ENCODE measurements around the gene ST6GALNAC6.
A peak's percentile ranks its signal among the peaks of the same experiment; 100 is the strongest.
"Not testable (repeated sequence)": the region's sequence is repeated elsewhere in the genome, so short reads cannot be mapped to it uniquely, and the experiment has no call there.

The ST6GALNAC6 gene

GRCh38 chr9:127870887-127871286 is 28.5 kb downstream of the ST6GALNAC6 start:
- no peak for DNase-seq

- DNase-seq = not testable (repeated sequence)
Observed at GRCh38 chr9:127870153-127870491, 29.3 kb downstream of the ST6GALNAC6 start.

- DNase-seq = peak; percentile 89
Observed at GRCh38 chr9:127869310-127870152, 29.9 kb downstream of the ST6GALNAC6 start.

- no peak for DNase-seq
Observed at GRCh38 chr9:127868278-127868902, 31.0 kb downstream of the ST6GALNAC6 start.

- DNase-seq = no peak
Observed at GRCh38 chr9:127867356-127868277, 31.8 kb downstream of the ST6GALNAC6 start.

GRCh38 chr9:127866535-127866934 is 32.9 kb downstream of the ST6GALNAC6 start:
- DNase-seq = no peak

- peak; percentile 57 for DNase-seq
Observed at GRCh38 chr9:127865645-127866464, 33.5 kb downstream of the ST6GALNAC6 start.

- DNase-seq = no peak
Observed at GRCh38 chr9:127863191-127863621, 36.2 kb downstream of the ST6GALNAC6 start.

- peak; percentile 24 for DNase-seq
Observed at GRCh38 chr9:127862075-127863011, 37.1 kb downstream of the ST6GALNAC6 start.

GRCh38 chr9:127860779-127861178 is 38.6 kb downstream of the ST6GALNAC6 start:
- DNase-seq = no peak

- no peak for DNase-seq
Observed at GRCh38 chr9:127860260-127860659, 39.1 kb downstream of the ST6GALNAC6 start.

- DNase-seq = no peak
Observed at GRCh38 chr9:127858041-127858512, 41.3 kb downstream of the ST6GALNAC6 start.

GRCh38 chr9:127857278-127857677 is 42.1 kb downstream of the ST6GALNAC6 start:
- no peak for DNase-seq

- no peak for DNase-seq
Observed at GRCh38 chr9:127856729-127857116, 42.7 kb downstream of the ST6GALNAC6 start.

GRCh38 chr9:127856094-127856728 is 43.2 kb downstream of the ST6GALNAC6 start:
- no peak for DNase-seq

GRCh38 chr9:127855522-127855921 is 43.9 kb downstream of the ST6GALNAC6 start:
- DNase-seq = no peak

GRCh38 chr9:127854960-127855359 is 44.4 kb downstream of the ST6GALNAC6 start:
- DNase-seq = no peak

- DNase-seq = peak; percentile 28
Observed at GRCh38 chr9:127854184-127854806, 45.1 kb downstream of the ST6GALNAC6 start, which contains the start of gene ENG. Gene ENG, minus strand, starts transcription at chr9:127854658. Its CDS starts 303 bp downstream, at chr9:127854355.

GRCh38 chr9:127853312-127854183 is 45.9 kb downstream of the ST6GALNAC6 start:
- DNase-seq = no peak

Data from activated CD4-positive, alpha-beta T cell treated with anti-CD3 and anti-CD28 coated beads, Interleukin-10, Interleukin-2, amounts not matched to agents 100 ng/mL and 50 ng/mL, durations not matched to agents 16 hours and 8 hours (primary cell).